ENCODE data around the gene TCFL5.

The TCFL5 gene

DNA sequence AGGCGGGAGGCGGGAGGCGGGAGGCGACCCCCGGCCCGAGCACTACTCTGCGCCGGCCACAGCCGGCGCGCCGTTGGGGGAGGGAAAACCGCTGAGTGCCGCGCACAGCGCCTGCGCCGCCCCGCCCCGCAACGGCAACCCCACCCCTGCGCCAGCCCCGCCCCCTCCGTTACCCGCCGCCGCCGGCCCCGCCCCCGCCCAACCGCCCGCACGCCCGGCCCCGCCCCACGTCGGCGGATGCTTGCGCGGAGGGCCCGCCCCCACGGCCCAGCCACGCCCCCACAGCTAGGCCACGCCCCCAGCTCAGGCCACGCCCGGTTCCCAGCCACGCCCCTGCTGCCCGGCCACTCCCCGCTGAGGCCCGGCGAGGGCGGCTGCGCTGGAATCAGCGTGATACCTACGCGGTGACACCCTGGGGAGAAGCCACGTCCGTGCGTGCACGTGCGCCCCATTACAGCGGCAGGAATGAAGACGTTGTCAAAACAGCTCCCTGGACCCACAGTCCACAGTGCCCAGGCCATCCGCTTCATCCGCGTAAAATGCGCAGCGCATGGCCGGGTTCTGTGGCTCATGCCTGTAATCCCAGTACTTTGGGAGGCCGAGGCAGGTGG lies at the start of gene TCFL5:
TSS of gene TCFL5 (minus strand) at position 97 of the 611 bp plus-strand sequence. CDS start 152 bp downstream, outside the sequence.
- DNase-seq (ENCODE audit: low spot score), result peak; percentile 86

- no peak for DNase-seq (ENCODE audit: low spot score)
These were observed 49.3 kb upstream of the TCFL5 start for GRCh38 chr20:62910777-62911497.

DNA sequence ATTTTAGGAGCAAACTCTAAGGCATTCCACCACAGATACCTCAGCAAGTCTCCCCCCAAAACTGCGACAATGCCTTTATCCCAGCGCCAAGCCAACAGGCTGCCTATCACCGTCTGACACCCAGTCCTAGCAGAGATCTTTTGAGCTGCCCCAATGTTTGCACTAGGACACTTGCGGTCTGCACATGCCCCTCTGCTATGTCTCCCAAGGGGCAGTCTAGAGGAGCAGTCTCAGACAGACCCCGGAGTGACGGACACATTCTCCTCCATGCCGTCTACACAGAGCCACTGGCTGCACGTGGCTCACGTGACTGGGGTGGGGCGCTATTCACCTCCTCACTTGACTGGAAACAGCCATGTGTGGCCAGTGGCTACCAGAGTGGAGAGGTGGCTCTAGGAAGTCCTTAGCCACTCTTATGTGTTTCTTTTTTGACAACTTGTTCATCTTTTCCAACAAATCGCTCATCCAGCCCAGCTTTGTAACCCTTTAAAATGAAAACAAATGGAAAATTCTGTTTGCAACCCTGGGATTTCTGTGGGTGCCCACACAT lies 48.7 kb upstream of the TCFL5 start:
- DNase-seq (ENCODE audit: low spot score), result no peak

DNA sequence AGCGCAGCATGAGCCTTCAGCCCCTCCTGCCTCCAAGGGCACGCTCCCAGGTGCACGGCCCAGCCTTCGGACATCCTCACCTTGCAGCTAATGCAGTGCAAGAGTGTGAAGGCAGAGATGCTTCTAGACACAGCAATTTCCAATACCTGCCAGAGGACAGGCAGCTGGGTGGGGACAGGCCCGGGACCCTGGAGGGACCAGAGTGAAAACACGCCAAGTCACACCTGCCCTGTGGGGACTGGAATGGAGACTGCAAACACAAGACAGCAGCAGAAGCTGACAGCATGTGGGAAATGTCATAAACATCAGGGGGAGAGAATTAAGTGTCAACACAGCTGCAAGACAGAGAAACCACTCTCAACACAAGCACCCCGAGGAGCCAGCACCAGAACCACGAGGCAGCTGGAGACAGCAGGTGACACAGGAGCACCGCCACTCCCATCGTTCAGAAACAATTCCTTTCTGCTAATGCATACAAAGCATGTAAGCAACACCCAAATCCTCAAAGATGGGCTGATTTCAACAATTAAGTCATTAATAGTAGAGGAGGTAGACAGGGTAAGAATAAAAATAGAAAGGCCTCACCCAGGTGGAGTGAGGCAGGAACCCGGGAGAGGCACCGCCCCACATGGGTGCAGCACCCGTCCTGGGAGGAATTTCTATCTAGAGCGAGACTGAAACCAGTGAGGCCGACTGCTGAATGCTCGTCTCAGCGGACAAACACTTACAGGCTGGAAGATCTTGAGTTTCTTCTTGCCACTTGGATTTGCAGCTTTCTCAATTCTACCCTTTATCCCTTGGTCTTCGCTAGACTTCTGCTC lies 47.6 kb upstream of the TCFL5 start:
- no peak for DNase-seq (ENCODE audit: low spot score)

DNA sequence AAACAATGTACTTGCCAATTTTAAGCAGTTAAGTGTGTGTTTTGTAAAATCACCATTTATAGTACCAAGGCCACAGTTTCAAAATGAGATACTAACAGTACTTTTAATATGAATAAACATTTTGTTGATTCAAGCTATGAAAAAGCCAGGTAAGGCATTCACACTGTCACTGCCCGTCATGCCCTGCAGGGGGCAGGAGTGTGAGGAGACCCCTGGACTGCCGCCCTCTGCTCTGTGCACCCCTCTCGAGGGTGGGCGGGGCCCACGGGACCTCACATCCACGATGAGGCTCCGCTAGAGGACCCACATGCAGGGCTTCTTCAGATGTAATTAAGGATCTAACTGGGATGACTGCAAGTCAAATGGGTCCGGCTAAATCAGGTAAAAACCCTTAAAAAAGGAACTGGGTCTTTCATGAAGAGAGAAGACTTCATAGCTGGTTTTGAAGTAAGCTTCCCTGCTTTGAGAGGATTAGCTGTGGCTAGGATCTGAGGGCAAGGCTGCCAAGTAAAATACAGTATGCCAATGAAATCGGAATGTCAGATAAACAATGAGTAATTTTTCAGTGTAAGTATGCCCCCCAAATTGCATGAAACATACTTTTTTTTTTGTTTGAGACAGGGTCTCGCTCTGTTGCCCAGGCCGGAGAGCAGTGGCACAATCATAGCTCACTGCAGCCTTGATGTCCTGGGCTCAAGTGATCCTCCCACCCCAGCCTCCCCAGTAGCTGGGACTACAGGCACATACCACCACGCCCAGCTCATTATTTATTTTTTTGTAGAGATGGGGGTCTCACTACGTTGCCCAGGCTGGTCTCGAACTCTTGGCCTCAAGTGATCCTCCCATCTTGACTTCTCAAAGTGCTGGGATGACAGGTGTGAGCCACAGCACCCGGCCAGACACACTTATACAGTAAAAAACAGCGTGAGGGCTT lies 46.0 kb upstream of the TCFL5 start:
- no peak for DNase-seq (ENCODE audit: low spot score)

DNA sequence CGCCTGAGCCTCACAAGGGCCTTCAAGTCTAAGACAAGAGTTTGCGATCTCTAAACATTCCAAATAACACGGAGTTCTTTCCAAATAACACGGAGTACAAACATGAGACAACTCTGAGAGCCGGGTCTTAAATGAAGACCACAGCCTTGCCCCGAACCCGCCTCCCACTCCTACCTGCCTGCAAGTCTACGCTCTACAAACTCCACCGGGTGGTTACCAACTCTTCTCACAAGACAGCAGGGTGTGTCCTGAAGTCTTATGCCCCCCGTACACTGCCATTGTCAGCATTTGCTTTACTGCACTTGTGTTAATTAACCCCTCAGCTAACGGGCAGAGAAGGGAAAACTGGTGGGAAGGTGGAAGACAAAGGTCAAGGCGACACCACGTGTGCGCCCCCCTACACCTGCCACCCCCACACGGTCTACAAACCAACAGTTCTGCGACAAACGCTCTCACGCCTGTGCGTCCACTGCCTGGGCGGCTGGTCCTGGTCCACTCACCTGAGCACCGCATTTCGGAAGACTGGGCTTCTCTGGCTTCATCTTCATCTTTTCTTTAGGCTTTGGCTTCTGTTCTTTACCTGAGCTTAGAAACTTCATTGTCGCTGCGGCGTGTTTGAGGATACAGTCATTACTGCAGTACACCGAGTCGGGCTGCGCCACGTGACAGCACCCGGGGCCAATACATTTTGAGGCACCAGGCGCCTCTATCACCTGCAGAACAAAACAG lies 45.2 kb upstream of the TCFL5 start:
- no peak for DNase-seq (ENCODE audit: low spot score)

DNA sequence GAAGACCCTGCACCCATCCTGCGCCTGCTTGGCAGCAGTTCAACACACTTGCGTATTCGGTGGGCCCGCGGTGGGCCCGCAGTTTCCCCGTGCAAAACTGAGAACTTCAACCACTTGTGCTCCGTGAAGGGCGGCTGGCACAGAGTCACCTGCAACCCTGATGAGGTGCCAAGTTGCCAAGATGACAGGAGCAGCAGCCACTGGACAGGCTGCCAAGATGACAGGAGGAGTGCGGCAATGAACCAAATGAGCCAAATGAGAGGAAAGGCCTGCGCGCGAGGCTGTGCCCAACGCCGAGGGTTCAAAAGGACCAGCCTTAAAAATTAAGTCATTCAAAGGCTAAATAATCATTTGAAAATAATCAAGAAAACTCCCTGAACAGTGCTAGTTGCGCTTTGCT lies 44.6 kb upstream of the TCFL5 start:
- no peak for DNase-seq (ENCODE audit: low spot score)

DNA sequence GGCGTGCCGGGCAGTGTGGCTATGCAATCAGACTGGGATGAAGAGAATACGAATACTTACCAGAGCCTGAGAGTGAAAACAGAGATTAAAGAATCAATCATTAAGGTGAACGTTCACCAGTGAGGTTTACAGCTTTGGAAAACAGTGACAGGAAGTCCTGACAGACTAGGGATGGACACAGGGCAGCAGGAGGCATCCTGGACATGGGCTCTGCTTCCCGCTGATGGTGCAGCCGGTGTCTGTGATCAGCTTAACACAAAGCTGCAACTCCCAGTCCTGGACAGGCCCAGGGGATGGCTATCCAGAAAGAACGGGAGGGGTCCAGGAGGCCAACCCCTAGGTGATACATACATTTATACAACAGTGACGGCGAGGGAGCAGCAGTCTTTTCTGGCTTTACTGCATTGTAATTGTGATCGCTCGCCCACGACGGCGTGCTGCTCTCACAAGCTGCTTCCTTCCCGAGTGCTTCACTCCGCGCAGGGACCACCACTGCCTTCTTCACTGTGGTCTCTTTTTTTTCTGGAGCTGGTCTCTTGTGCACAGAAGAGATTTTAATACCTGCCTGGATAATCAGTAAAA lies 44.0 kb upstream of the TCFL5 start:
- no peak for DNase-seq (ENCODE audit: low spot score)

GRCh38 chr20:62902926-62903615 lies 41.4 kb upstream of the TCFL5 start:
- no peak for DNase-seq (ENCODE audit: low spot score)

- DNase-seq (ENCODE audit: low spot score), result no peak
These were observed 40.3 kb upstream of the TCFL5 start for GRCh38 chr20:62901891-62902290.

- DNase-seq (ENCODE audit: low spot score), result no peak
These were observed 39.3 kb upstream of the TCFL5 start for GRCh38 chr20:62900692-62901584.

- peak; percentile 83 for DNase-seq (ENCODE audit: low spot score)
These were observed 38.5 kb upstream of the TCFL5 start for GRCh38 chr20:62900052-62900691.

DNA sequence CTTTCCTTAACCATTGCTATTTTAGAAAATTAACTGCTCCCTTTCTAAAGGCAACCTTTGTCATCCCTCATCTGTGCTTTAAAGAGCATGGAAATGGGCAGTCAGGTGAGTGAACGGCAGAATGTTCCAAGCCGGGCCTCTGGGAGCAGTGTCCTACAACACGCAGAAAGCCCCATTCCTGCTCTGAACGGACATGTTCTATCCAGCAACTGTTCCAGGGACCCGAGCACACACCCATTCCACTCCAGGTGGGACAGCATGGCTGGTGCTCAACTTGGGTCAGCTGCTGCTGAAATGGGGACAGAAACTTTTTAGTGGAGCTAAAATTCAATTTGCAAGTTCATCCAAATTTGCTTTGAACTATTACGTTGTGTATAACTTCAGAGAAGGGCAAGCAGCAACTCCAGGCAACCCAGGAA lies 38.0 kb upstream of the TCFL5 start:
- no peak for DNase-seq (ENCODE audit: low spot score)

DNA sequence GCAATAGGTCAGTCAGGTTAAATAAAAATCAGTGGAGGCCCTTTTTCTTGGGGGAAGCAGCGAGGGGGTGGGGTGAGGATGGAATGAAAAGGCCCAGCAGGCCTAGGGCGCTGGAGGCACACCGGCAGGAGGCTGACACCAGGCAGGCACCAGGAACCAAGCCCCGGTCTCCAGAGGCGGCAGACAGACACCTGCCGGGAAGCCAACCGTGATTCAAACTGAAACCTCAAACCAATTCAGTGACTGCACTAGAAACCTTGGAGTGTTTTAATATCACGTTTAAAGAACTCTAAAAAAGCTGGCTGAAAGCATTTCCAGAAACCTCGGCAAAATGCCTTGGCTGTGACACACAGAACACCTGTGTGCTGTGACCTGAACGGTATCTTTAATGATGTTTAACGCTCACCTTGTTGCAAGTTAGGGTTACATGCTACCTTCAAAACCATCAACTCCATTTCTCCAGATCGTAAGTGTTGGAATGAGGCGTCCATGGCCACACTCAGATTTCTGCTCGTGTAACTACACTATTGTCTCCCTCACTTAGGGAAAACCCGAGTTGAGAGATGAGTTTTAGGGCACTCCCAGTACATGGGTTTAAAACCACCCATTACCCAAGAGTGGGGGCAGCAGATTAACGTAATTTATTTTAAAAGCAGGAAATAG lies 37.5 kb upstream of the TCFL5 start:
- no peak for DNase-seq (ENCODE audit: low spot score)

DNA sequence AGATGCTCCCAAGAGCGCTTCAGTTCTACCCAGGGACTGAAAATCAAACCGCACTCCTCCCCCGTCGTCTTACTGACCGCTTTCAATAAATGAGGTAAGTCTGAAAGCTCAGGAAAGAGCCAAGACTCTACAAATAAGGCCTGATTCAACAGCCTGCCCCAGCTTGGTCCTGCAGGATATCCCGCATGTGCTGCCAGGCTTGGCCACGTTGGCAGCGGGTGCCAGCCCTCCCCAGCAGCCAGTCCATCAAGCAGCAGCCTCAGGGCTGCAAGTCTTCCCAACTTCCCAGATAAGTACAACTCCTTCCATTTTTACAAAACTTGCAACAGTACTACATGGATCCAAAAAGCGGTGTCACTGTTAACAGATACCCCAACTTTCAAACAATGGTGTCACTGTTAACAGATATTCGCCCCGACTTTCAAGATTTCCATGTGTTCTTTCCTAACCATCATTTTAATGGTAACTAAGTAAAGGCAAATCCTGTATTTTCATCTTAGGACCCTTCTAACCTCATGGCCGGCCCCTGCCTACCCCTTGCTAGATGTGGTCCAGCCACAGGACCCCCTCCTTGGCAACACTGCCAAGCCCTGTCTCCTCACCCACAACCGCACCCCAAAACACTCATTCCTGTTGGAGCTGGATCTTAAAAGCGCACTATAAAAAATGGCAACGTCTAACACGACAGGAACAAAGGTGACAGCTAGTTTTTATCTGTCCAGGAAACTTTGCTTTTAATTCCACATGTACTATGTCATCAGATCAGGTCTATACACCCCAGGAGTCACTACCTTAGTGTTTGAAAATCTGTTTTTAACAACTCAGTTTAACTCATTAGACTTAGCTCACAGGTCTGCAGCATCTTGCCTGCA lies 36.7 kb upstream of the TCFL5 start:
- no peak for DNase-seq (ENCODE audit: low spot score)

- no peak for DNase-seq (ENCODE audit: low spot score)
These were observed 36.0 kb upstream of the TCFL5 start for GRCh38 chr20:62897666-62898065.

DNA sequence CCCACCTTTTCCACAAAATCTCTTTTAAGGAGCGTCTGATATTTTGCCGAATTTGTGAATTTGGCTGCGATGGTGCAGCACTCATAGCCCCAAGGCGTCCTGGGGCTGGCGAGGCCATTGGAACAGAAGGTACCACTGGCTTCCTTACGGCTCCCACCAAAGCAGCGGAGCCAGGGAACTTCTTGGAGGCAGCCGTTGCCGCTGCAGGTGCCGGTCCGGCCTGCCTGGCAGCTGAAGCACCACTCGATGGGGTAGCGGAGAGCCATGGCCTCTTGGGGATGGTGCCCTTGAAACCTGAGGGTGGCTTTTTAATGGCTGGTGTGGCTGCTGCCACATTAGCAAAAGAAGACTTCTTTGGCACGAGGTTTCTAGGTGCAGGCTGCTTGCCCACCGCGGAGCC lies 34.9 kb upstream of the TCFL5 start:
- DNase-seq (ENCODE audit: low spot score), result no peak

Measured in COLO829 (cell line).